ENCODE data around the gene TBX1.

DNA sequence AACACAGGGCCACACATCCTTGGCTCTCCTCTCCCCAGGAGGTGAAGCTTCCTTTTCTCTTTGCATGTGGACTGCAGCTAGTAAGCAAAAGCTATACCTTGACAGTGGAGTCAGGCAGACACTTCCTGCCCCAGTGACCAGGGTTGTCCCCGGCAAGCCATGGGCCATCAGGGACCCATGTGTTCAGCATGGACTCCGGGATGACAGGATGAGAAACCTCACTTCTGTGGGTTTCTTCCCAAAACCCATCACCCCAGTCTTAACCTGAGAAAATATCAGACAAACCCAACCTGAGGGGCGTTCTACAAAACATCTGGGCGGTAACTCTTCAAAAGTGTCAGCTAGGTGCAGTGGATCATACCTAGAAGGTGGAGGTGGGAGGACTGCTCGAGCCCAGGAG lies 53.9 kb downstream of the TBX1 start:
- TF ChIP-seq CTCF (IDR thresholded peaks at IDR 0.05) (no peak), POLR2A (IDR thresholded peaks at IDR 0.05) (no peak)
